Tibial nerve (tissue), 4 donors: ENCODE measurements around the gene KIAA1217.

Source experiments
- CTCF ChIP-seq, 5 experiments: fragments of 200-600 bp in 3 of 5; fragments of 450-650 bp in 2 of 5; sonication (generic) in 3 of 5; IDR thresholded peaks; one replicate each; pipeline ENCODE4 v1.5.1; 2016 to 2019; ENCODE audit warnings: antibody characterized with exemption in 5 of 5, mild to moderate bottlenecking in 3 of 5, moderate library complexity in 2 of 5
- EP300 ChIP-seq, 2 donors: sonication (generic); formaldehyde crosslinking; IDR thresholded peaks; one replicate each; pipeline ENCODE4 v1.6.1; 2017; ENCODE audit warnings: antibody characterized with exemption in 2 of 2, mild to moderate bottlenecking in 1 of 2

- TF ChIP-seq CTCF (IDR thresholded peaks at IDR 0.05) (peak in 4 of 5 experiments; percentile 30 to 59 (median 34)), EP300 (IDR thresholded peaks at IDR 0.05) (peak in 1 of 2 donors; percentile 28)
Measured at GRCh38 chr10:24503461-24504320, 294.8 kb downstream of the KIAA1217 start.
